Measurements from ENCODE around the gene FOXM1. TPM values are rescaled to one million over a fixed set of nuclear protein-coding genes. Genes with fewer than 3 reads are reported as not detected.

FOXM1 gene
- total RNA-seq, 1 donor from 2014 or later, result 12.7 TPM

DNA sequence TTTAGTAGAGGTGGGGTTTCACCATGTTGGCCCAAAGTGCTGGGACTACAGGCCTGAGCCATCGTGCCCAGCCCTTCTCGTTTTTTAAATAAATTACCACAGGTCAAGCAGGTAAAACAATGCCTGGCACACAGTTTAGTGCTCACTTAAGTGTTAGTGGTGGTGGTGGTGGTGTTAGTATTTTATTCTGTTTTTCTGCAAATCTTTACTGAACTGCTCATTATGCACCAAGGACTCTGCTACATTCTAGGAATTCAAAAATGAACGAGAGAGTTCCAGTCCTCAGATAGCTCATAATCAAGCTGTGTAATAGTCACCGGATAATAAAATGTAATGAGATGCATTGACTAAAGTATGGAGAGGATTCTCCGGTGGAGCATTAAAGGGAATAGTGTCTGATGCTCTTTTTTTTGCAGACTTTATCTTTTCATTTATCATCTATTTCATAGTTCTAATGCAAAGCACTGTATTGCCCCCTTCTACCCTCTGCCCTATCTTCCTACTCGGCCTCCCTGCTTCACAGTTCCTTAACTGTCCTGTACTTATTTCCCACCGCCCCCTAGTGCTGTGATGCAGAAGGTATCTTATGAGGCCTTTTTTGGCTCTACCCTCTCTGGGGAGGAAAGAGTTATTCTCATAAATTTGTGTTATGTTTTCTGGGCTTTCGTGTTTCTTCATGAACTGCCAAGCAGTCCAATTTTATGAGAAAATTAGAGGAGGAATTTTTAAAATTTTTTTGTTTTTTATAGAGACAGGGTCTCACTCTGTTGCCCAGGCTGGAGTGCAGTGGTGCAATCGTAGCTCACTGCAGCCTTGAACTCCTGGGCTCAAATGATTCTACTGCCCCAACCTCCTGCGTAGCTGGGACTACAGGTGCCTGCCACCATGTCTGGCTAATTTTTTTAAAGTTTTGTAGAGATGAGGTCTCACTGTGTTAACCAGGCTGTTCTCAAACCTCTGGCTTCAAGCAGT is 63.5 kb downstream of the FOXM1 start:
- peak; percentile 73 for TF ChIP-seq CTCF (IDR thresholded peaks at IDR 0.05; ENCODE audit: partially characterized antibody, unreplicated experiment)
- Mint-ChIP-seq H3K9me3 (ENCODE audit: unreplicated experiment) (peaks cover 7% of the 10 kb centered on the region), H3K4me3 (ENCODE audit: unreplicated experiment) (peak overlapping the region; percentile 100), H3K27me3 (ENCODE audit: unreplicated experiment) (peaks cover 13% of the 10 kb centered on the region), H3K27ac (ENCODE audit: unreplicated experiment) (peak overlapping the region; percentile 100), H3K36me3 (ENCODE audit: unreplicated experiment) (no peaks in the 10 kb centered on the region), H3K4me1 (ENCODE audit: low read depth, unreplicated experiment) (peaks cover 14% of the 10 kb centered on the region)
- peak; percentile 53 for DNase-seq

DNA sequence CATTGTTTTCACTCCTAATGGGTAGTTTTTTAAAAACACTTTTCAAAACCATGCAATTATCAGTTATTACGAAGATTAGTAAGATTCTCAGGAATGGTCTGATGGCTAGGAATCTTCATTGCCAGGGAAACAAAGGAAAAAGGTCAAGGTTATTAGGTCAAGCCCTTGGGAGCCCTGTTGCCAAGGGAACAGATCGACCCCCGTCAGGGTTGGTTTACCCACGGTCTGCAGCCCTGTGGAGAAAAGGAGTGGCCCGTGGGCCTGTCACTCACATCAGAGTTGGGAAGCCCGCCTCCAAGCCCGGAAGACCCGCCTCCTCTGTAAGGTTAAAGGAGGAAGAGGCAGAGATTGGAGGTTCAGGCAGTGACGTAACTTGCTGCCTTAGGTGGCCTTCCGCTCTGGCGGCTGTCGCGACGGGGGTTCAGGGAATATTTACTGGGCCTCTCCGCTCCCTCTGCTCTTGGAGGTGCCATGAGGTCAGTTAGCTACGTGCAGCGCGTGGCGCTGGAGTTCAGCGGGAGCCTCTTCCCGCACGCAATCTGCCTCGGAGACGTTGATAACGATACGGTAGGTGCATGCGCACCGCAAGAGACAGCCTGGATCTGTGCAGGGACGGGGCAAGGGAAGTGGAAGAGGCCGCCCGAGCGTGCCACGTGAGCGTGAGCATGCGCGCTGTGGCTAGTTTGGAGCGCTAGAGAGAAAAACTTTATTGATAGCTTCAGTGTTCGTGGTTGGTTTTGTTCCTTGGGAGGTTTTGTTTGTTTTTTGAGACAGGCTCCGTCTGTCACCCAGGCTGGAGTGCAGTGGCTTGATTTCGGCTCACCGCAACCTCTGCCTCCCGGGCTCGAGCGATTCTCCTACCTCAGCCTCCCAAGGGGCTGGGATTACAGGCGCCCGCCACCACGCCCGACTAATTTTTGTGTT is 64.4 kb downstream of the FOXM1 start, which contains the start of gene ITFG2:
ITFG2 (plus strand) TSS at position 379 of the 924 bp plus-strand sequence; CDS start at position 472, 93 bp downstream.
- Mint-ChIP-seq H3K36me3 (ENCODE audit: unreplicated experiment) (no peaks in the 10 kb centered on the region), H3K9me3 (ENCODE audit: unreplicated experiment) (peaks cover 7% of the 10 kb centered on the region), H3K27me3 (ENCODE audit: unreplicated experiment) (peaks cover 13% of the 10 kb centered on the region)

DNA sequence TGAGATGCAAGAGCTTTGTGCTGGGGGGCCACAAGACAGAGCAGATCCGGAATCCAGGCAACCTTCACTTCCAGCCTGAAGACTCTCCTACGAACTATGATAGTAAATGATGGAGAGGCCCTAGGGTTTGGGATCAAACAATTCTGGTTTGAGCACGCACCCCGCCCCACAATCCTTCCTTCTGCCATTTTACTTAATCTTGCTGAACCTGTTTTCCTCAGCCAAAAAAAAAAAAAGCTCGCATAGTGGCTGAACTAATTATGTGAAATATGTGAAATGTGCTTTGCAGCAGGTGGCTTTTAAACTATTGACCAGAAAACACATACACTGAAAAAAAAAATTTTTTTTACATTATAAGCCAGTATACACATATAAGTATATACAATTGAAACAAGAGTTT is 65.2 kb downstream of the FOXM1 start:
- peaks cover 14% of the 10 kb centered on the region for H3K4me1 Mint-ChIP-seq (ENCODE audit: low read depth, unreplicated experiment)
- H3K27ac Mint-ChIP-seq (ENCODE audit: unreplicated experiment), result peak overlapping the region; percentile 100
- DNase-seq, result no peak

More for the DNA sequence above, 64.4 kb downstream of the FOXM1 start, which contains the start of gene ITFG2:
- H3K4me3 Mint-ChIP-seq (ENCODE audit: unreplicated experiment), result peak within 1 kb of the TSS; percentile 100
- H3K4me1 Mint-ChIP-seq (ENCODE audit: low read depth, unreplicated experiment), result peaks cover 14% of the 10 kb centered on the region
- H3K27ac Mint-ChIP-seq (ENCODE audit: unreplicated experiment), result peak within 1 kb of the TSS; percentile 100
- no peak for TF ChIP-seq CTCF (IDR thresholded peaks at IDR 0.05; ENCODE audit: partially characterized antibody, unreplicated experiment)
- peak; percentile 97 for DNase-seq

More for the DNA sequence above, 65.2 kb downstream of the FOXM1 start:
- H3K9me3 Mint-ChIP-seq (ENCODE audit: unreplicated experiment), result peaks cover 7% of the 10 kb centered on the region
- peak overlapping the region; percentile 100 for H3K4me3 Mint-ChIP-seq (ENCODE audit: unreplicated experiment)
- H3K36me3 Mint-ChIP-seq (ENCODE audit: unreplicated experiment), result no peaks in the 10 kb centered on the region
- no peak for TF ChIP-seq CTCF (IDR thresholded peaks at IDR 0.05; ENCODE audit: partially characterized antibody, unreplicated experiment)
- H3K27me3 Mint-ChIP-seq (ENCODE audit: unreplicated experiment), result peaks cover 13% of the 10 kb centered on the region

Other genes with a start within 250 kb of the FOXM1 start
- 57.5 TPM for gene FKBP4, start 82.2 kb downstream of the FOXM1 start, total RNA-seq (ENCODE audit: unreplicated experiment)
- gene ITFG2, start 64.5 kb downstream of the FOXM1 start, total RNA-seq (ENCODE audit: unreplicated experiment), result 37.4 TPM
- not detected for gene NRIP2, start 42.1 kb downstream of the FOXM1 start, total RNA-seq (ENCODE audit: unreplicated experiment)
- gene TEX52, start 20.1 kb downstream of the FOXM1 start, total RNA-seq (ENCODE audit: unreplicated experiment), result not detected
- 14.8 TPM for gene RHNO1, start within 50 bp of the FOXM1 start, total RNA-seq (ENCODE audit: unreplicated experiment)
- 12.5 TPM for gene TULP3, start 13.7 kb upstream of the FOXM1 start, total RNA-seq (ENCODE audit: unreplicated experiment)
- 3.8 TPM for gene TEAD4, start 82.2 kb upstream of the FOXM1 start, total RNA-seq (ENCODE audit: unreplicated experiment)
- gene TSPAN9, start 200.2 kb upstream of the FOXM1 start, total RNA-seq (ENCODE audit: unreplicated experiment), result 142 TPM